ENCODE results near the gene CORO6. TPM values are rescaled to one million over a fixed set of nuclear protein-coding genes. Genes with fewer than 3 reads are reported as not detected.

CORO6 gene
- total and polyA plus RNA-seq, 4 donors: 0.23 to 3.0 (median 0.59) TPM

DNA sequence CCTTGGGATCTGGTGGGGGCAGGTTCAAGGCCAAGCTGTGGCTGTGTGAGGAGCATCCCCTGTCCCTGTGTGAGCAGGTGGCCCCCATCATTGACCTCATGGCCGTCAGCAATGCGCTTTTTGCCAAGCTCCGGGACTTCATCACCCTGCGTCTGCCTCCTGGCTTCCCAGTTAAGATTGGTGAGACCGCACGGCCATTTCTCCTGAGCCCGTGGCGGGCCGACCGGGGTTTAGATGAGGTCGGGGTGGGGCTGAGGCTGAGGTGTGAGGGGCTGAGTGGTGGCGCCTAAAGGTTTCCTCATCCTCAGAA is 10.7 kb downstream of the CORO6 start (continued):
- TF ChIP-seq EGR1 (IDR thresholded peaks at IDR 0.05; ENCODE audit: low read depth in 2 of 2) (no peak), FOXA2 (IDR thresholded peaks at IDR 0.05) (no peak), YY1 (IDR thresholded peaks at IDR 0.05) (no peak), FOXA1 (IDR thresholded peaks at IDR 0.05) (no peak)
- TF ChIP-seq, protein P1, sequence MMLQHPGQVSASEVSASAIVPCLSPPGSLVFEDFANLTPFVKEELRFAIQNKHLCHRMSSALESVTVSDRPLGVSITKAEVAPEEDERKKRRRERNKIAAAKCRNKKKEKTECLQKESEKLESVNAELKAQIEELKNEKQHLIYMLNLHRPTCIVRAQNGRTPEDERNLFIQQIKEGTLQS (IDR thresholded peaks at IDR 0.05): no peak

DNA sequence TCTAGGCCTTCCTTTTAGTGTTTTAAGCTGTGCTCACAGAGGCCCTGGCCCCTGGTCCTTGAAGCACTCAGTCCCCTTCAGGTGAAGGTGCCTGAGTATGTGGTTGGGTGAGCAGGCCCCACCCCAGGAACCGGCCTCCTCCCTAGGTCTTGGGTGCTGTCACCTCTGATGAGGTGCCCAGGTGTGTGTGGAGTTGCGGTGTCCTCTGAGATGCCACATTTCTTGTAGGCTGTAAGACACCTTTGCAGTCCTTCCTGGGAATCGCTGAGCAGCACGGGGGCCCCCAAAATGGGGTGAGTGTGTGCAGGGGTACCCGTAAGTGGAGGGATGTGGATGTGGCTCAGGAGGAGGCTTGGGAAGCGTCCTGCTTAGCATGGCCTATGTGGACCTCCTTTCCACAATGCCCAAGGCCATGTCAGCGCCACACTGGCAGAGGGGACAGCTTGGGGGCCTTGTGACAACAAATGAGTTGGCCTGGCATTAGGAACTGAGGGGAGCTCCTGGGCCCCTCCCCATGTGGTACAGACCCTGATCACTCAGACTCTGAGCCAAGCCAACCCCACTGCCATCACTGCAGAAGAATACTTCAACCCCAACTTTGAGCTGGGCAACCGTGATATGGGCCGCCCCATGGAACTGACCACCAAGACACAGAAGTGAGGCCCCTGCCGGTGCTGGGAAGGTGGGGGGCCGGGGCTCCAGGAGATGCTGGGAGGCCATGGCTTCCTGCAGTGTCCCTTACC is 11.2 kb downstream of the CORO6 start:
- Histone ChIP-seq H3K9me3 (ENCODE audit: control insufficient read depth in 4 of 4, low read length in 3 of 4) (no peaks in the 10 kb centered on the region), H3K27me3 (ENCODE audit: control insufficient read depth in 4 of 4, insufficient read depth in 4 of 4, low read length in 3 of 4) (peaks cover 0 to 10% (median 1%) of the 10 kb centered on the region in 4 donors), H3K36me3 (ENCODE audit: control insufficient read depth in 4 of 4, insufficient read depth in 3 of 4, low read depth in 1 of 4, low read length in 3 of 4) (no peaks in the 10 kb centered on the region), H3K9ac (ENCODE audit: low read depth in 1 of 2, low read length in 2 of 2) (no peak overlapping the region), H3K4me3 (ENCODE audit: low read depth in 1 of 3, low read length in 3 of 3) (no peak overlapping the region), H3K4me1 (ENCODE audit: control insufficient read depth in 4 of 4, insufficient read depth in 4 of 4, low read length in 3 of 4) (peaks cover 11 to 32% (median 26%) of the 10 kb centered on the region in 4 donors), H3K27ac (ENCODE audit: low read depth in 1 of 2, low read length in 2 of 2) (no peak overlapping the region)
- TF ChIP-seq EGR1 (IDR thresholded peaks at IDR 0.05; ENCODE audit: low read depth in 2 of 2) (no peak), HNF4G (IDR thresholded peaks at IDR 0.05) (no peak), YY1 (IDR thresholded peaks at IDR 0.05) (no peak), FOXA2 (IDR thresholded peaks at IDR 0.05) (no peak), JUND (IDR thresholded peaks at IDR 0.05) (no peak)
- TF ChIP-seq, protein P2, sequence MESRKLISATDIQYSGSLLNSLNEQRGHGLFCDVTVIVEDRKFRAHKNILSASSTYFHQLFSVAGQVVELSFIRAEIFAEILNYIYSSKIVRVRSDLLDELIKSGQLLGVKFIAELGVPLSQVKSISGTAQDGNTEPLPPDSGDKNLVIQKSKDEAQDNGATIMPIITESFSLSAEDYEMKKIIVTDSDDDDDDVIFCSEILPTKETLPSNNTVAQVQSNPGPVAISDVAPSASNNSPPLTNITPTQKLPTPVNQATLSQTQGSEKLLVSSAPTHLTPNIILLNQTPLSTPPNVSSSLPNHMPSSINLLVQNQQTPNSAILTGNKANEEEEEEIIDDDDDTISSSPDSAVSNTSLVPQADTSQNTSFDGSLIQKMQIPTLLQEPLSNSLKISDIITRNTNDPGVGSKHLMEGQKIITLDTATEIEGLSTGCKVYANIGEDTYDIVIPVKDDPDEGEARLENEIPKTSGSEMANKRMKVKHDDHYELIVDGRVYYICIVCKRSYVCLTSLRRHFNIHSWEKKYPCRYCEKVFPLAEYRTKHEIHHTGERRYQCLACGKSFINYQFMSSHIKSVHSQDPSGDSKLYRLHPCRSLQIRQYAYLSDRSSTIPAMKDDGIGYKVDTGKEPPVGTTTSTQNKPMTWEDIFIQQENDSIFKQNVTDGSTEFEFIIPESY (IDR thresholded peaks at IDR 0.05): no peak
- DNase-seq (ENCODE audit: low spot score): no peak
- 95% methylated on average over 11 of the region's 11 CpGs for WGBS

DNA sequence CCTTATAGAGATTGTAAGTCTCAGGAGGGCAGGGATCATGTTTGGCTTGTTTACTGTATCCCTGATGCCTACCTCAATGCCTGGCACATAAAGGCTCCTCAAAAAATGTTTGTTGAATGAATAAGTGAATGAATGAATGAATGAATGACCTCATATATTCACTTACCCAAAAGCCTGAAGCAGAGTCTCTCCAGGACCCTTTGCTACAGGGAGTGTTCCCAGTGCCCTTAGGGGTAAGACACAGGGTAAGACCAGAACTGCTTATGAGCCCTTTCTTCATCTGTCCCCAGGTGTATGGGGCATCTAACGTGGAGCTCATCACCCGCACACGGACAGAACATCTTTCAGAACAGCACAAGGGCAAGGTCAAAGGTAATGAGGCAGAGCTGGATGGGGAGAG is 12.3 kb downstream of the CORO6 start:
- H3K27me3 ChIP-seq (ENCODE audit: control insufficient read depth in 4 of 4, insufficient read depth in 4 of 4, low read length in 3 of 4): peaks cover 0 to 5% (median 1%) of the 10 kb centered on the region in 4 donors
- peaks cover 8 to 21% (median 15%) of the 10 kb centered on the region in 4 donors for H3K4me1 ChIP-seq (ENCODE audit: control insufficient read depth in 4 of 4, insufficient read depth in 4 of 4, low read length in 3 of 4)
- H3K27ac ChIP-seq (ENCODE audit: low read depth in 1 of 2, low read length in 2 of 2): no peak overlapping the region
- H3K36me3 ChIP-seq (ENCODE audit: control insufficient read depth in 4 of 4, insufficient read depth in 3 of 4, low read depth in 1 of 4, low read length in 3 of 4): no peaks in the 10 kb centered on the region
- TF ChIP-seq, protein P2 (IDR thresholded peaks at IDR 0.05): no peak
- TF ChIP-seq HNF4A (conservative IDR thresholded peaks at IDR 0.05) (no peak), EGR1 (IDR thresholded peaks at IDR 0.05; ENCODE audit: low read depth in 2 of 2) (no peak), GABPA (IDR thresholded peaks at IDR 0.05 in 1 of 2, conservative IDR thresholded peaks at IDR 0.05 in 1 of 2) (no peak), RXRA (IDR thresholded peaks at IDR 0.05) (no peak), RAD21 (IDR thresholded peaks at IDR 0.05) (no peak), JUND (IDR thresholded peaks at IDR 0.05) (no peak), FOXA2 (IDR thresholded peaks at IDR 0.05) (no peak), SP1 (IDR thresholded peaks at IDR 0.05) (no peak), NR2F2 (IDR thresholded peaks at IDR 0.05) (no peak)
- TF ChIP-seq, protein P3, sequence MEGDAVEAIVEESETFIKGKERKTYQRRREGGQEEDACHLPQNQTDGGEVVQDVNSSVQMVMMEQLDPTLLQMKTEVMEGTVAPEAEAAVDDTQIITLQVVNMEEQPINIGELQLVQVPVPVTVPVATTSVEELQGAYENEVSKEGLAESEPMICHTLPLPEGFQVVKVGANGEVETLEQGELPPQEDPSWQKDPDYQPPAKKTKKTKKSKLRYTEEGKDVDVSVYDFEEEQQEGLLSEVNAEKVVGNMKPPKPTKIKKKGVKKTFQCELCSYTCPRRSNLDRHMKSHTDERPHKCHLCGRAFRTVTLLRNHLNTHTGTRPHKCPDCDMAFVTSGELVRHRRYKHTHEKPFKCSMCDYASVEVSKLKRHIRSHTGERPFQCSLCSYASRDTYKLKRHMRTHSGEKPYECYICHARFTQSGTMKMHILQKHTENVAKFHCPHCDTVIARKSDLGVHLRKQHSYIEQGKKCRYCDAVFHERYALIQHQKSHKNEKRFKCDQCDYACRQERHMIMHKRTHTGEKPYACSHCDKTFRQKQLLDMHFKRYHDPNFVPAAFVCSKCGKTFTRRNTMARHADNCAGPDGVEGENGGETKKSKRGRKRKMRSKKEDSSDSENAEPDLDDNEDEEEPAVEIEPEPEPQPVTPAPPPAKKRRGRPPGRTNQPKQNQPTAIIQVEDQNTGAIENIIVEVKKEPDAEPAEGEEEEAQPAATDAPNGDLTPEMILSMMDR (IDR thresholded peaks at IDR 0.05; ENCODE audit: low read depth, low read length, missing input control): no peak
- TF ChIP-seq, protein P1 (IDR thresholded peaks at IDR 0.05): no peak
- TF ChIP-seq, protein P4, sequence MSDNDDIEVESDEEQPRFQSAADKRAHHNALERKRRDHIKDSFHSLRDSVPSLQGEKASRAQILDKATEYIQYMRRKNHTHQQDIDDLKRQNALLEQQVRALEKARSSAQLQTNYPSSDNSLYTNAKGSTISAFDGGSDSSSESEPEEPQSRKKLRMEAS (IDR thresholded peaks at IDR 0.05): no peak
- TF ChIP-seq, protein P5, sequence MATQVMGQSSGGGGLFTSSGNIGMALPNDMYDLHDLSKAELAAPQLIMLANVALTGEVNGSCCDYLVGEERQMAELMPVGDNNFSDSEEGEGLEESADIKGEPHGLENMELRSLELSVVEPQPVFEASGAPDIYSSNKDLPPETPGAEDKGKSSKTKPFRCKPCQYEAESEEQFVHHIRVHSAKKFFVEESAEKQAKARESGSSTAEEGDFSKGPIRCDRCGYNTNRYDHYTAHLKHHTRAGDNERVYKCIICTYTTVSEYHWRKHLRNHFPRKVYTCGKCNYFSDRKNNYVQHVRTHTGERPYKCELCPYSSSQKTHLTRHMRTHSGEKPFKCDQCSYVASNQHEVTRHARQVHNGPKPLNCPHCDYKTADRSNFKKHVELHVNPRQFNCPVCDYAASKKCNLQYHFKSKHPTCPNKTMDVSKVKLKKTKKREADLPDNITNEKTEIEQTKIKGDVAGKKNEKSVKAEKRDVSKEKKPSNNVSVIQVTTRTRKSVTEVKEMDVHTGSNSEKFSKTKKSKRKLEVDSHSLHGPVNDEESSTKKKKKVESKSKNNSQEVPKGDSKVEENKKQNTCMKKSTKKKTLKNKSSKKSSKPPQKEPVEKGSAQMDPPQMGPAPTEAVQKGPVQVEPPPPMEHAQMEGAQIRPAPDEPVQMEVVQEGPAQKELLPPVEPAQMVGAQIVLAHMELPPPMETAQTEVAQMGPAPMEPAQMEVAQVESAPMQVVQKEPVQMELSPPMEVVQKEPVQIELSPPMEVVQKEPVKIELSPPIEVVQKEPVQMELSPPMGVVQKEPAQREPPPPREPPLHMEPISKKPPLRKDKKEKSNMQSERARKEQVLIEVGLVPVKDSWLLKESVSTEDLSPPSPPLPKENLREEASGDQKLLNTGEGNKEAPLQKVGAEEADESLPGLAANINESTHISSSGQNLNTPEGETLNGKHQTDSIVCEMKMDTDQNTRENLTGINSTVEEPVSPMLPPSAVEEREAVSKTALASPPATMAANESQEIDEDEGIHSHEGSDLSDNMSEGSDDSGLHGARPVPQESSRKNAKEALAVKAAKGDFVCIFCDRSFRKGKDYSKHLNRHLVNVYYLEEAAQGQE (IDR thresholded peaks at IDR 0.05): no peak
- no peak overlapping the region for H3K9ac ChIP-seq (ENCODE audit: low read depth in 1 of 2, low read length in 2 of 2)
- WGBS: 82% methylated on average over 3 of the region's 3 CpGs
- no peak for DNase-seq (ENCODE audit: low spot score)
- no peaks in the 10 kb centered on the region for H3K9me3 ChIP-seq (ENCODE audit: control insufficient read depth in 4 of 4, low read length in 3 of 4)
- no peak overlapping the region for H3K4me3 ChIP-seq (ENCODE audit: low read depth in 1 of 3, low read length in 3 of 3)
